Amniotic stem cell (primary cell): ENCODE data around the gene HTD2.

ENCODE experiments used
- DNase-seq: peaks from one replicate; lab custom pipeline; 2025; lab: John Stamatoyannopoulos, UW

The HTD2 gene

GRCh38 chr3:58358808-58359207 is 52.5 kb downstream of the HTD2 start:
- no peak for DNase-seq

DNA sequence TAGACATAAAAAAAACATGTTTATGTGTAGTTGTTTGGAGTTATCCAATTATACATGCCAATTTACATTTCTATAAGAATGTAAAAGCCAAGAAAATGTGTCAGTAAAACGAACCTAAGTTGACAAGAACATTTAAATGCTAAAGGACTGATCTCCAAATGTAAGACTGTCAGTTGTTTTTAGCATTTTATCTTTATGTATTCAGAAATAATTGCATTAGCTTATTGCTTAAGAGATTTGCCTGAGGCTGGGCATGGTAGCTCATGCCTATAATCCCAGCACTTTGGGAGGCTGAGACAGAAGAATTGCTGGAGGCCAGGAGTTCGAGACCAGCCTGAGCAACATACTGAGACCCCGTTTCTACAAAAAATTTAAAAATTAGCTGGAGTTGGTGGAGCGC is 53.3 kb downstream of the HTD2 start:
- DNase-seq = no peak

GRCh38 chr3:58361866-58362265 is 55.5 kb downstream of the HTD2 start:
- no peak for DNase-seq

DNA sequence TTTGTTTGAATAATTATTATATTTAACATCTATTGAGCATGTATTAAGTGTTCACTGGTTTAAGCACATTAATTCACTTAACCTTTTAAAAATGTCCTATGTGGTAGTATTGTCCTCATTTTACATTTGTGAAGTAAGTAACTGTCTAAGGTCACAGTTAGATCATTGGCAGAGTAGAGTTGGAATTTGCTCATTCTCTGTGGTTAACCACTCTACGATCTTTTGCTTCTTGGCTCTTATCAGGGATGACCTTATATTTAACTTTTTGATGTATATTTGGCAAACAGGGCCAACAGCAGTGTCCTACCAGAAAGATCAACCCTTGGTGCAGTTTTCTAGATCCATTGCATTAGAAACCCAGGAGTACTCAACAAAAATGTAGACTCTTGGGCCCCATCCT is 60.4 kb downstream of the HTD2 start:
- no peak for DNase-seq

GRCh38 chr3:58369038-58369437 is 62.7 kb downstream of the HTD2 start:
- no peak for DNase-seq
